HFFc6 (cell line): ENCODE results near the gene MOXD1. TPM values are rescaled to one million over a fixed set of nuclear protein-coding genes. Genes with fewer than 3 reads are reported as not detected.
A peak's percentile ranks its signal among the peaks of the same experiment; 100 is the strongest.

Experiments used
- DNase-seq: peaks from one replicate; pipeline ENCODE4 v3.0.0-alpha.2; 2018
- H3K27ac Mint-ChIP-seq: 2 replicates; pipeline ENCODE4 v1.8.0; 2020; ENCODE audit warnings: mild to moderate bottlenecking, mixed read lengths
- H3K27me3 Mint-ChIP-seq: 2 replicates; pipeline ENCODE4 v1.8.0; 2021; ENCODE audit warnings: mild to moderate bottlenecking, moderate library complexity, mixed read lengths; ENCODE audit not compliant: insufficient read depth
- H3K36me3 Mint-ChIP-seq: 2 replicates; pipeline ENCODE4 v1.8.0; 2021; ENCODE audit warnings: low read depth, mixed read lengths
- H3K4me1 Mint-ChIP-seq: 2 replicates; pipeline ENCODE4 v1.8.0; 2020; ENCODE audit warnings: low read depth, mixed read lengths
- H3K4me3 Mint-ChIP-seq: 2 replicates; pipeline ENCODE4 v1.8.0; 2020; ENCODE audit warnings: mild to moderate bottlenecking, moderate library complexity, mixed read lengths
- H3K9me3 Mint-ChIP-seq: 2 replicates; pipeline ENCODE4 v1.8.0; 2020; ENCODE audit warnings: mild to moderate bottlenecking, mixed read lengths
- total RNA-seq, 6 experiments: library from RNA; stranded (reverse); fragmentation: NEBNext Ultra II Directional; extraction: Animal tissue kit (Norgen Biotek cat#: 25700); gene quantifications; 2 replicates in 1 of 6; 3 replicates in 5 of 6; pipeline ENCODE4 v1.2.3, GENCODE V29; 2021
- TF ChIP-seq, protein P1 (sequence below): fragments of 200-600 bp; sonication (generic); IDR thresholded peaks from 2 replicates; pipeline ENCODE4 v1.5.0; 2021; ENCODE audit warnings: antibody characterized with exemption, mild to moderate bottlenecking

MOXD1 gene
- total RNA-seq, 6 experiments from 2014 or later: 85.0 to 174 (median 153) TPM

DNA sequence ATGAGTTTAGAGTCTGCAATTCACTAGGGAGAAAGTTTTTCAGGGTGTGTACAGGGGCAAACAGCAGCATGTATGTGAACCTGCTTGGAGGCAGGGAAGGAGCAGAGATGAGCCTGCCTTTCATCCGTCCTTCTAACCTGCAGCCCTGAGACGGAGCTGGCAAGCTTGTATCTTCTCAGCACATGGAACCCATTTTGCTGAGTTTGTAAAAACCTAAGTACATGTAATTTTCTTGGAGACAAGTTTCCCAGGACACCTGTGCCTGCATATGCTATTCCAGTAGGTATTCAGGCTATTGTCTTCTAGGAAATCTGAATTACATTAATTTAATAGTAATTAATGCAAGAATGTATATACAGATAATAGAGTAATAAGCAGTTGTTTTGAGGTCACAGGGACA lies 28.8 kb upstream of the MOXD1 start:
- H3K36me3 Mint-ChIP-seq: no peaks in the 10 kb centered on the region
- H3K4me1 Mint-ChIP-seq: no peaks in the 10 kb centered on the region
- H3K4me3 Mint-ChIP-seq: no peak overlapping the region
- H3K27ac Mint-ChIP-seq: no peak overlapping the region
- no peaks in the 10 kb centered on the region for H3K9me3 Mint-ChIP-seq
- DNase-seq: no peak
- TF ChIP-seq, protein P1, sequence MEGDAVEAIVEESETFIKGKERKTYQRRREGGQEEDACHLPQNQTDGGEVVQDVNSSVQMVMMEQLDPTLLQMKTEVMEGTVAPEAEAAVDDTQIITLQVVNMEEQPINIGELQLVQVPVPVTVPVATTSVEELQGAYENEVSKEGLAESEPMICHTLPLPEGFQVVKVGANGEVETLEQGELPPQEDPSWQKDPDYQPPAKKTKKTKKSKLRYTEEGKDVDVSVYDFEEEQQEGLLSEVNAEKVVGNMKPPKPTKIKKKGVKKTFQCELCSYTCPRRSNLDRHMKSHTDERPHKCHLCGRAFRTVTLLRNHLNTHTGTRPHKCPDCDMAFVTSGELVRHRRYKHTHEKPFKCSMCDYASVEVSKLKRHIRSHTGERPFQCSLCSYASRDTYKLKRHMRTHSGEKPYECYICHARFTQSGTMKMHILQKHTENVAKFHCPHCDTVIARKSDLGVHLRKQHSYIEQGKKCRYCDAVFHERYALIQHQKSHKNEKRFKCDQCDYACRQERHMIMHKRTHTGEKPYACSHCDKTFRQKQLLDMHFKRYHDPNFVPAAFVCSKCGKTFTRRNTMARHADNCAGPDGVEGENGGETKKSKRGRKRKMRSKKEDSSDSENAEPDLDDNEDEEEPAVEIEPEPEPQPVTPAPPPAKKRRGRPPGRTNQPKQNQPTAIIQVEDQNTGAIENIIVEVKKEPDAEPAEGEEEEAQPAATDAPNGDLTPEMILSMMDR: no peak
- no peaks in the 10 kb centered on the region for H3K27me3 Mint-ChIP-seq

DNA sequence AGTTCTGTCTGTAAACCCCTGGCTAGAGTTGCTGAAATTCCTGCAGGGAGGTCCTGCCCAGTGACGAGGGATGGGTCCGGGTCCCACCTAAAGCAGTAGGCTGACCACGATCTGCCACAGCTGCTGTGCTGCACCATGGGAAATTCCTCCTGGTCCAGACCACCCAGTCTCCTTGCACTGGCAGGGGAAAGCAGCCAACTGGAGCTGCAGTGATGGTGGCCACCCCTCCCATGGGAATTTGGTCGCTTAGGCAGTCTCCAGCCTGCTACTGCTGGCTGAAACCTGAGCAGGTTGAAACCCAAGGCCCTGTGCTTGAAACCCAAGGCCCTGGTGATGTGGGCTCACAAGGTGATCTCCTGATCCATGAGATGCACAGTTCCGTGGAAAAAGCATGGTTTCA lies 23.9 kb upstream of the MOXD1 start:
- Mint-ChIP-seq H3K36me3 (peaks cover 36% of the 10 kb centered on the region), H3K9me3 (peaks cover 38% of the 10 kb centered on the region), H3K27me3 (no peaks in the 10 kb centered on the region; the same call in 1 of the 2 replicates), H3K27ac (no peak overlapping the region), H3K4me1 (no peaks in the 10 kb centered on the region), H3K4me3 (no peak overlapping the region)
- DNase-seq: no peak
- TF ChIP-seq, protein P1: no peak

DNA sequence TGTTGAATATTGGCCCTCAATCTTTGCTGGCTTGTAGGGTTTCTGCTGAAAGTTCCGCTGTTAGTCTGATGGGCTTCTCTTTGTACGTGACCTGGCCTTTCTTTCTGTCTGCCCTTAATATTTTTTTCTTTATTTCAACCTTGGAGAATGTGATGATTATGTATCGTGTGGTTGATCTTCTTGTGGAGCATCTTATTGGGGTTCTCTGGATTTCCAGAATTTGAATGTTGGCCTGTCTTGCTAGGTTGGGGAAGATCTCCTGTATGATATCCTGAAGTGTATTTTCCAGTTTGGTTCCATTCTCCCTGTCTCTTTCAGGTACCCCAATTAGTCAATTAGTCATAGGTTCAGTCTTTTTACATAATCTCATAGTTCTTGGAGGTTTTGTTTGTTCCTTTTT lies 22.6 kb upstream of the MOXD1 start:
- H3K27me3 Mint-ChIP-seq: no peaks in the 10 kb centered on the region; the same call in 1 of the 2 replicates
- H3K4me3 Mint-ChIP-seq: no peak overlapping the region
- no peak for DNase-seq

DNA sequence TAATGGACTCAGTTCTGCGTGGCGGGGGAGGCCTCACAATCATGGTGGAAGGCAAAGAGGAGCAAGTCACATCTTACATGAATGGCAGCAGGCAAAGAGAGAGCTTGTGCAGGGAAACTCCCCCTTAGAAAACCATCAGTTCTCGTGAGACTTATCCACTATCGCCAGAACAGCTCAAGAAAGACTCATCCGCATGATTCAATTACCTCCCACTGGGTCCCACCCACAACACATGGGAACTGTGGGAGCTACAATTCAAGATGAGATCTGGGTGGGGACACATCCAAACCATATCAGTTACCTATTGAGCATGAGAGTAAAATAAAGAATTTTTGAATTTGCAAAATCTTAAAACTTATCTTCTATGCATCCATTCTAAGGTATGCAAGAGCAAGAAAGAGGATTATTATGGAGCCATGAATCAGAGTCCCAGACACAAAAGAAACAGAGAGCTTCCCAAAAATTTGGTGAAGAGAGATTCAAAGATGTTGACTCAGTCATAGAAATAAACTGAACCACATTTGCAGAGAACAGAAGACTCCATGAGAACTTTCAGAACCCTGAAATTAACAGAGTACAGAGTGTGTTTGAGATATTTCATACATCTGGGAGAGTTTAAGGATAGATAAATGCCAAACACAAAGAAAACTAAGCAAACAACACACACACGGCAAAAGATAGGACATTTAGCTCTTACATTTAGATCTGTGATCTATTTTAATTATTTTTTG lies 17.1 kb upstream of the MOXD1 start:
- H3K27me3 Mint-ChIP-seq: no peaks in the 10 kb centered on the region
- H3K27ac Mint-ChIP-seq: peak overlapping the region; percentile 16; the same call in 1 of the 2 replicates
- H3K4me1 Mint-ChIP-seq: peaks cover 56% of the 10 kb centered on the region
- H3K9me3 Mint-ChIP-seq: peaks cover 60% of the 10 kb centered on the region
- peaks cover 55% of the 10 kb centered on the region for H3K36me3 Mint-ChIP-seq
- TF ChIP-seq, protein P1: no peak
- no peak overlapping the region for H3K4me3 Mint-ChIP-seq
- DNase-seq: no peak

More for the DNA sequence above, 22.6 kb upstream of the MOXD1 start:
- peaks cover 36% of the 10 kb centered on the region for H3K36me3 Mint-ChIP-seq
- peaks cover 42% of the 10 kb centered on the region for H3K9me3 Mint-ChIP-seq
- TF ChIP-seq, protein P1: no peak
- H3K4me1 Mint-ChIP-seq: peaks cover 3% of the 10 kb centered on the region
- H3K27ac Mint-ChIP-seq: no peak overlapping the region

DNA sequence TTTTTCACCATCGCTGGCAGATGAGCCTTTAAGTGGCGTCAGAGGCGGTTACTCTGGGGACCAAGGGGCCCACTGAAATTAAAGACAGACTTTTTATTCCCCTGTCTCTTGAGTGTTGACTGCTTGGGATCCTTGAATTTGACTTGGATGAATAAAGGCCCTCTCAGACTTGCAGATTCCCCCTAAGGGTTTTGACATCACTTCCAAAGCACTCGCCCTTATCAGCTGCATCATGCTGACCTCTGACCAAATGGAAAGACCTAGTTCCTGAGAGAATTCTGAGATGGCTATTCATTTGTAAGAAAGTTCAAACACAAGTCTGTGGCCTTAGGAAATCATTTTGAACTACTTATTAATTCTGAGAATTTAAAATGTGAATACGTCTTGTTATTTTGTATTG lies 13.5 kb upstream of the MOXD1 start:
- H3K27ac Mint-ChIP-seq: peak overlapping the region; percentile 72
- peaks cover 79% of the 10 kb centered on the region for H3K4me1 Mint-ChIP-seq
- H3K27me3 Mint-ChIP-seq: no peaks in the 10 kb centered on the region
- DNase-seq: no peak
- peak overlapping the region; percentile 70 for H3K4me3 Mint-ChIP-seq
- TF ChIP-seq, protein P1: no peak
- peaks cover 29% of the 10 kb centered on the region for H3K9me3 Mint-ChIP-seq
- H3K36me3 Mint-ChIP-seq: peaks cover 24% of the 10 kb centered on the region
